MCF 10A (cell line): ENCODE measurements around the gene PNISR. TPM values are rescaled to one million over a fixed set of nuclear protein-coding genes. Genes with fewer than 3 reads are reported as not detected.

Experiments
- BruUV-seq: library from RNA; stranded (reverse); fragments of 400-500 nt; replicated peaks from 2 replicates; lab custom pipeline; 2021; lab: Mats Ljungman, UMichigan
- CTCF ChIA-PET: fragments of 300-600 bp; sonication (Branson Sonifier 250); formaldehyde crosslinking; extraction: SDS; loops from one replicate; lab custom pipeline; 2021; ENCODE audit warnings: antibody characterized with exemption, inconsistent platforms; lab: Yijun Ruan, JAX
- POLR2A ChIA-PET: fragments of 300-600, 350-650 bp; sonication (Branson Sonifier 250); formaldehyde crosslinking; extraction: SDS; loops from one replicate; lab custom pipeline; 2020; ENCODE audit warnings: antibody characterized with exemption, inconsistent platforms; lab: Yijun Ruan, JAX
- DNase-seq: peaks from one replicate; pipeline ENCODE4 v3.0.0-alpha.2; 2018; ENCODE audit not compliant: unreplicated experiment
- H3K27ac Mint-ChIP-seq: one replicate; pipeline ENCODE4 v1.8.0; 2022; ENCODE audit warnings: mild to moderate bottlenecking, low read depth, mixed read lengths; ENCODE audit not compliant: unreplicated experiment
- H3K27me3 Mint-ChIP-seq: one replicate; pipeline ENCODE4 v1.8.0; 2022; ENCODE audit warnings: mixed read lengths; ENCODE audit not compliant: insufficient read depth, unreplicated experiment
- H3K36me3 Mint-ChIP-seq: one replicate; pipeline ENCODE4 v1.8.0; 2022; ENCODE audit warnings: mild to moderate bottlenecking, moderate library complexity, mixed read lengths; ENCODE audit not compliant: insufficient read depth, unreplicated experiment
- H3K4me1 Mint-ChIP-seq: one replicate; pipeline ENCODE4 v1.8.0; 2022; ENCODE audit warnings: mixed read lengths; ENCODE audit not compliant: insufficient read depth, unreplicated experiment
- H3K4me3 Mint-ChIP-seq: one replicate; pipeline ENCODE4 v1.8.0; 2022; ENCODE audit warnings: mild to moderate bottlenecking, moderate library complexity, mixed read lengths; ENCODE audit not compliant: unreplicated experiment
- H3K9me3 Mint-ChIP-seq: one replicate; pipeline ENCODE4 v1.8.0; 2022; ENCODE audit warnings: mixed read lengths; ENCODE audit not compliant: unreplicated experiment
- CTCF ChIP-seq: fragments of 200-600 bp; IDR thresholded peaks from one replicate; pipeline ENCODE4 v1.8.0; 2022; ENCODE audit warnings: antibody characterized with exemption, mild to moderate bottlenecking; ENCODE audit not compliant: unreplicated experiment
- intact Hi-C: fragments of 100-400 bp; cut with micrococcal nuclease; formaldehyde crosslinking; loops from 2 replicates; pipeline ENCODE4 v1.14.1; 2022
- total RNA-seq: library from RNA; stranded (reverse); gene quantifications from 2 replicates; pipeline ENCODE4 v1.2.3, GENCODE V29; 2022

PNISR gene
- total RNA-seq, 1 experiment from 2014 or later: 95.9 TPM

GRCh38 chr6:99434702-99435530 lies 9.8 kb upstream of the PNISR start:
- Mint-ChIP-seq H3K36me3 (peaks cover 57% of the 10 kb centered on the region), H3K9me3 (no peaks in the 10 kb centered on the region), H3K27me3 (no peaks in the 10 kb centered on the region), H3K4me1 (no peaks in the 10 kb centered on the region), H3K27ac (no peak overlapping the region), H3K4me3 (no peak overlapping the region)
- no TSS peak for BruUV-seq
- peak; percentile 28 for TF ChIP-seq CTCF
- ChIA-PET POLR2A (interaction anchor here (1.4 to 2.4 kb wide), 2 partner anchors 10 to 388 kb away, joined by 3 to 17 read pairs; partner anchors contain the start of gene PNISR), CTCF (interaction anchor here (0.5 to 1.6 kb wide), 17 partner anchors 9 to 469 kb away, joined by 3 to 9 read pairs (median 4); no protein-coding TSS in a partner anchor)
- intact Hi-C loops: no loop called here
- DNase-seq: peak; percentile 39

- TF ChIP-seq CTCF: no peak
- intact Hi-C loops: no loop called here
- no peak overlapping the region for H3K4me3 Mint-ChIP-seq
- BruUV-seq: no TSS peak
- H3K27me3 Mint-ChIP-seq: no peaks in the 10 kb centered on the region
- POLR2A ChIA-PET: interaction anchor here (0.8 to 2.4 kb wide), 3 partner anchors 8 to 98 kb away, joined by 3 to 17 read pairs (median 3); partner anchors contain the start of gene PNISR
- no peaks in the 10 kb centered on the region for H3K9me3 Mint-ChIP-seq
- DNase-seq: no peak
- peaks cover 1% of the 10 kb centered on the region for H3K4me1 Mint-ChIP-seq
- no peak overlapping the region for H3K27ac Mint-ChIP-seq
- peaks cover 57% of the 10 kb centered on the region for H3K36me3 Mint-ChIP-seq
- CTCF ChIA-PET: interaction anchor here (0.6 to 2.0 kb wide), 10 partner anchors 15 to 650 kb away, joined by 3 to 9 read pairs (median 4); partner anchors contain the start of gene CCNC
Measured at GRCh38 chr6:99432877-99433276, 7.8 kb upstream of the PNISR start.

DNA sequence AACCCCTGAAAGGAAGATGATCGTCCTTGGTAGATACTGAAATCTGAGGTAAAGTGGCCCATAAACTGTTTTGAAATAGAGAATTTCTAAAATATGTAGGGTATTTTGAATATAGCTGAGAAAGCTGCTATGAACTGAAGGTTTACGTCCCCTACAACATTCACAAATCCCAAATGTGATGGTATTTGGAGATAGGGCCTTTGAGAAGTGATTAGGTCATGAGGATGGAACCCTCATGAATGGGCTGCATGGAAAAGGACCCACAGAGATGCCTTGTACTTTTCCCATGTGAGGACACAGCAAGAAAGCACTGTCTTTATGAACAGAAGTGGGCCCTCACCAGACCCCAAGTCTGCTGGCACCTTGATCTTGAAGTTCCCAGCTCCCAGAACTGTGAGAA lies 6.8 kb upstream of the PNISR start:
- Mint-ChIP-seq H3K4me1 (peaks cover 9% of the 10 kb centered on the region), H3K4me3 (no peak overlapping the region), H3K9me3 (no peaks in the 10 kb centered on the region), H3K27ac (no peak overlapping the region), H3K36me3 (peaks cover 54% of the 10 kb centered on the region), H3K27me3 (no peaks in the 10 kb centered on the region)
- ChIA-PET CTCF (interaction anchor here (1.6 to 2.0 kb wide), 2 partner anchors 98 to 101 kb away, joined by 4 to 9 read pairs; no protein-coding TSS in a partner anchor), POLR2A (no interaction called here)
- intact Hi-C loops: no loop called here
- no TSS peak for BruUV-seq
- DNase-seq: no peak
- no peak for TF ChIP-seq CTCF

GRCh38 chr6:99427988-99428387 lies 2.9 kb upstream of the PNISR start:
- POLR2A ChIA-PET: interaction anchor here (1.2 to 1.7 kb wide), 2 partner anchors 34 to 140 kb away, joined by 4 to 6 read pairs; partner anchors contain the start of genes CCNC and COQ3
- DNase-seq: no peak
- no peak overlapping the region for H3K4me3 Mint-ChIP-seq
- no peaks in the 10 kb centered on the region for H3K9me3 Mint-ChIP-seq
- CTCF ChIA-PET: interaction anchor here (0.6 to 1.6 kb wide), 6 partner anchors 11 to 408 kb away, joined by 3 to 6 read pairs (median 4); no protein-coding TSS in a partner anchor
- TF ChIP-seq CTCF: no peak
- peak overlapping the region; percentile 99 for H3K27ac Mint-ChIP-seq
- intact Hi-C loops: loop anchor here (10.0 kb wide), 1 partner anchor 483 kb away; the partner anchor contains the start of gene FBXL4
- BruUV-seq: no TSS peak
- H3K4me1 Mint-ChIP-seq: peaks cover 24% of the 10 kb centered on the region
- no peaks in the 10 kb centered on the region for H3K27me3 Mint-ChIP-seq
- peaks cover 48% of the 10 kb centered on the region for H3K36me3 Mint-ChIP-seq
